HG03558 (cell line): ENCODE results near the gene TTC22.

Source experiments
- ATAC-seq: cut with Tn5 transposase; IDR thresholded peaks from one replicate; pipeline ENCODE4 v1.9.1; 2021; ENCODE audit warnings: moderate number of reproducible peaks; ENCODE audit not compliant: unreplicated experiment; ENCODE audit errors: extremely low read depth

Gene TTC22

GRCh38 chr1:54810153-54810942, 9.2 kb upstream of the TTC22 start:
- ATAC-seq = no peak

DNA sequence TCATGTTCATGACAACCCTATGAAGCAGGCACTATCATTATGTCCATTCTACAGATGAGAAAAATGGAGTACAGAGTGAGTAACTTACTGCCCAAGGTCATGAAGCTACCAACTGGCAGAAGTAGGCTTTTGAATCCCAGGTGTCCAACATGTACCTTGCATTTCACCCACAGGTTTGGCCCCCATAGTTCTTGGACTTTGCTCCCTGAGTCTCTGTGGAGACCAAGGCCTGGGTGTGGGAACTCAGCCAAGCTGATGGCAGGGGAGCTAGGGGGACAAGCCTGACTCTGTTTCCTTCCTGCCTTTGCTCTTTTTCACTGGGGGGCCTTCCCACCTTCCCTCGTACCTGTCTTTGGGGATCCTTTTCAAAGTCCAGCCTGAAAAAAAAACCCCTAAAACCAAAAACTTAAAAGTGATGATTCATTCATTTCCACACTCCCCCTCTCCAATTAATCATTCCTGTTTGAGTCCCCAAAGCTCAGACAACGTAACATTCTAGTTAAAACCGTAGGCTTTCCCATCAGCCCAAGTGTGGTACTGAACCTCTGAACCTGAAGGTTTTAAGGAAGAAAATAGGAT, 8.5 kb upstream of the TTC22 start:
- no peak for ATAC-seq

DNA sequence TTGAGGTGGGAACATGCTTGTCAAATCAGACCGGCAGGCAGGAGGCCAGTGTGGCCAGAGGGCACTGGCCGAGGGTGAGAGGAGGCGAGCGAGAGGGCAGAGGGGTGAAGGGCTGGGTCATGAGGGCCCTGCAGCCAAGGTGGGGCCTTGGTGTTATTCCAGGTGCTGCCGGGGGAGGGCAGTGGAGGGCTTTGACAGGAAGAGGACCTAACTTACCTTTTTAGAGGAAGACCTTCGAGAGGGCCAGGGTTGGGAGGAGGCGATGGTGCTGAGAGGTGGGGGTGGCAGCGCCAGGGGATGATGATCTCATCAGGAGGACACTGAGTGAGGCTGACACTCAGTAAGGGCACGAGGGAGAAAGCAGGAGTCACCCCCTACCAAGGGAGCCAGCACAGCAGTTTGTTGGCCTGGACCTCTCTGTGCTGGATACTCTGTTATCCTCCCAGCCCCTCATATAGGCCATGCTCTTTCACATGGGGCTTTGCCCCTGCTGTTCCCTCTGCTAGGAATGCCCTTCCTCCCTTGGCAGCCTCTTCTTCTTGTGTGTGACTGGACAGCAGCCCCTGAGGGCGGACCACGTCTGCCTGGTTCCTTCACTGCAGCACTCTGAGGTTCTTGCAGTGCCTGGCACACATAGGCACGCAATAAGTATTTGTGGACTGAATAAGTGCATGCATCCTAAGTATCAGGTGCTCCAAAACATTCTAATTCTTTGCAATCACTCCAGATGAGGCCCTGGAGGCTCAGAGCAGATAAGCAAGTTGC, 7.5 kb upstream of the TTC22 start:
- ATAC-seq = no peak

GRCh38 chr1:54807756-54808155, 6.6 kb upstream of the TTC22 start:
- no peak for ATAC-seq

DNA sequence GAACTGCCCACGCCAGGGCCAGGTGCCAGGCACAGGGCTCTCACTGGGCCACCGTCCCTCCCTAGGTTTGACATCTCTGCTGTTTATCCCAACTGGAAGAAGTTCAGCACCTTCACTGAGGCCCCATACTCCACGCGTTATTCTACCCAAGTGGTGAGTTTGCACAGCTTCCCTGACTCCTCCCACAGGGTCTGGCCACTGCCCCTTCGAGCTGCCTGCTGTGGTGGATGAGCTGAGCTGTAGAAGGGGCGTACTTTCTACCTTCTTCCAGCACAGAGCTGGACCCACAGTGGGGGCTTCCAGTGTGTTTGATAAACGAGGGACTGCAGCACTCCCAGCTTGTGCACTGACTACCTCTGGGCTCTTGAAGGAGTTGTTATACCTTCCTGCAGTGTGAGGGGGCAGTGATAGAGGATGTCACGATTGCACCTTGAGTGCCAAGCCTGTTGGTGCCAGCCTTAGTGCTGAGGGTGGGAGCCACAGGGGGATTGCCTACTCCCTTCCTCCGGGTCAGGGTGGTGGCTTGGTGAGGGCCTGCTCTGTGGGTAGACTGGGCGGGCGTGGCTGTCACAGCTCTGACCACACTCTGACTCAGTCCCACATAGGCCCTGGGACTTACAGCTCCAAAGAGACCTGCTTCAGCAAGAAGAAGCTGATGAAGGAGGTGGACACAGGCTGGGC, 5.9 kb upstream of the TTC22 start:
- ATAC-seq = no peak

GRCh38 chr1:54805981-54806381, 4.9 kb upstream of the TTC22 start:
- no peak for ATAC-seq

DNA sequence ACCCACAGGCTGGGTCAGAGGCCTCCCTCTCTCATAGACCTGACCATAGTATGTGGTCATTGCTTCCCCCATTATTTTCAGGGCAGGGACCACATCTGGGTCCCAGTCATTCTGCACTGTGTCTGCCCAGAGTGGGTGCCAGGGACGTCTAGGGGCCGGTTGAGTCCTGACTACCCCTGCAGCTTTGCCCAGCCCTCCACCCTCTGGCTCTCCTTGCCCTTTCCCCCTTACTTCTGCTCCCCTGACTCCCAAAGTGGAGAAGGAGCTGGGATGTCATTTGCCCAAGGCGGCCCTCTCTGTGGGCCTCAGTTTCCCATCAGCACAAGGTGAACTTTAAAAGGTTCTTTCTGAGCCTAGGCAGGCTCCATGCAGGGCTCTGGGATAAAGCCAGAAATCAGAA, 4.3 kb upstream of the TTC22 start:
- ATAC-seq = no peak

- no peak for ATAC-seq
Observed at GRCh38 chr1:54804471-54805132, 3.5 kb upstream of the TTC22 start.

DNA sequence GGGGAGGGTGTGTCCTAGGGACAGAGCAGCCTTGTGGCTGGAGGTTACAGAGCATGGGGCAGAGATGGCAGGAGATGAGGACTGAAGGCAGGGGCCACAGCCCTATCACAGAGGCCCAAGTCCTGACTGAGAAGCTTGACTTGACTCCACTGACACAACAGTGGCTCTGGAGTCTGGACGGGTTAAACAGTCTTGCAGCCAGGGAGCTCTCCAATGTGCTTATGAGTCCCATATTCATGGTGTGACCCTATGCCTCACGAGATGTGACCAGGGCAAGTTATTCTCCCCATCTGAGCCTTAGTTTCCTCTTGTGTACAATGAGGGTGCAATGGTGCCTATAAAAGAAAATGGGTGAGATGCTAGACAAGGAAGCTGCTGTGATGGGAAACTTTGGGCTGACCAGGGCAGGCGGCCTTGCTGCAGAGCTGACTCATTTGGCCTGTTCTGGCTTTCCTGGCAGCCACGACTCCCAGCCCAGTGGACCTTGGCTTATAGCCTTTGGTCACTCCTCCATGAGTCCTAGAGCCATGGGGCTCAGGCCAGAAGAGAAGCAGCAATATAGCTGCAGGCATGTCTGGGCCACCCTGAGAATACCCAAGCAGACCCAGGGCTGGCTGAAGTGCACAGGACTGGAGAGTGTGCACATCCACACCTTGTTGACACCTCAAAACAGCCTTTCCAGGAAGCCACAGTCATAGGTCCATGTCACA, 2.8 kb upstream of the TTC22 start:
- ATAC-seq = no peak

DNA sequence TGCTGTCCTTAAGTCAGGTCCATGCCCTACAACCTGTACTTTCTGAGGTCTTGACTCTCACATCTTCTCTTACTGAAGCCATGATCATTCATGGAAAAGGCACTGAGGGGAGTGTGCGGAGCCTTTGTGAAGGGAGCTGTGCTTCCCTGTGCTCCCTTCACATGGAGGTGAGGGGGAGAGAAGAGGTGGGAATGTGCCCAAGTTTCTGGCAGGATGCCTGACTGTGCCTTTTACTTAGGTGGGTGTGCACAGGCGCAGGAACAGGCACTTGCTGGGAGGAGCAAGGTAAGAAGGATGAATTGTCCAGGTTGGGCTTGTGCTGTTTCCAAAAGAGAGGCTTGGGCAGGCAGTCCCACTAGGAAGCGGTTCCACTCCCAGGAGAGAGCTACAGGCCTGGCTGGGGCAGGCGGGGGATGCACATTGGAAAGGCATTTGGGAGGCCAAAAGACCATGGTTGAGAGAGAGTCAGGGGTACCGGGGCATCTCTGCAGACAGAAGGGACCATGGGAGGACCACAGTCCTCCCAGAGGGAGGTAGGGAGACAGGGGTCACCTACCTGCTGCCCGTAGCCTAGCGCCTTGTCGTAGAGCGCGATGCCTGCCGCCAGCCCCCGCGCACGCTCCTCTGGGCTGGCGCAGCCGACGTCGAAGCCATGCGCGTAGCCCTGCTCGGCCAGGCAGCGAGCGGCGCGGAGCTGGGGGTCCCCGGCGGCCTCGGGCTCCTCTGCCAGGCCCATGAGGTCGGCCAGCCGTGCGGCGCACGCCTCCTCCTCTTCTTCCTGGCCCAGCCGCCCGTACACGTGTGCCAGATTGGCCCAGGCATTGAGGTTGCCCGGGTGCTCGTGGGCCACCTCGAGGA, 853 bp downstream of the TTC22 start:
- ATAC-seq = no peak

GRCh38 chr1:54798769-54799641, 2.1 kb downstream of the TTC22 start:
- no peak for ATAC-seq

- no peak for ATAC-seq
Observed at GRCh38 chr1:54798206-54798605, 2.9 kb downstream of the TTC22 start.

GRCh38 chr1:54796902-54797301, 4.2 kb downstream of the TTC22 start:
- ATAC-seq = no peak

GRCh38 chr1:54795841-54796468, 5.2 kb downstream of the TTC22 start:
- ATAC-seq = no peak

- ATAC-seq = no peak
Observed at GRCh38 chr1:54795356-54795665, 5.8 kb downstream of the TTC22 start.

DNA sequence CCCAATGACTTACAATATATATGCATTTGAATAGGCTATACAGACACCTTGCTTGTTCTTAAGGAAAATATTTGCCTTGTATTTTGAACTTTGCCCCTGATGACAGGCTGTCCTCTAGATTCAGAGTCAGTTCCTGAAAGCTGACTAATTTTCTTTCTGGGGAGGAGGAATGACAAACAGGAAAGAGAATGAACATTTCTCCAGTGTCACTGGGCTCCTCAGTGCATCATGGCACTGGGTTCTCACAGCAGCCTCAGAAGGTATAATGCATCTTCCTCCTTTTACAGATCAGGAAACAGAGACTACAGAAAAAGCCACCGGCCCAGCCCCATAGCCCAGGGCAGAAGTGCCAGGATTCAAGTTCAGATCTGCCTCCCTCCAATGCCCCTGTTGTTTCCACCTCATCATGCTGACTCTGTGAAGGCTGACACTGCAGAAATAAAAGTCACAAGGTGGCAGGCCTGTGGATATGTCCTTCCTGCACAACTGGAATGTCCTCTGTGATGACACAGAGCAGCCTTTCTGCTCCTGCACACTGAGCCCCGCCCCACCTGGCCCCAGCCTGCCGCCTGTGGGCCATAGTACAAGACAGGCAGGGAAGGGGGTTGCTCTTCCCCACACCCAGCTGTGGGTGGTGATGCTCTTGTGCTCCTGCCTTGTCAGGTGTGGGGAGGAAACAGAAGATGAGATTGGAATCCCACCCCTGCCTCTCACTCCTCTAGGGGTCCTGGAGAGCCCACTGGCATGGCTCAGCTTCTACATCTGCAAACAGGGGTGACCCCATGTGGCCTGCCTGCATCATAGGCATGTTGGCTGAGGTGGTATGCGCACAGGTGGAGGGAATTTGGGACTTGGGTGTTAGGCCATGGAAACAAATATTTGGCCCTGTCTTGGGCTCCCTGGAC, 6.4 kb downstream of the TTC22 start:
- no peak for ATAC-seq
